Lower leg skin (tissue), 3 donors: ENCODE results near the gene CD84.
"Not testable (repeated sequence)": the region's sequence is repeated elsewhere in the genome, so short reads cannot be mapped to it uniquely, and the experiment has no call there.

Experiments
- POLR2A ChIP-seq, 2 donors: fragments of 450-650 bp; IDR thresholded peaks; one replicate each; pipeline ENCODE4 v1.6.1; 2016 to 2017; ENCODE audit warnings: antibody characterized with exemption in 2 of 2, mild to moderate bottlenecking in 1 of 2, moderate library complexity in 1 of 2
- TF ChIP-seq, protein P1 (sequence below), 3 donors: fragments of 450-650 bp; IDR thresholded peaks; one replicate each; pipeline ENCODE4 v1.5.1; 2016; ENCODE audit warnings: antibody characterized with exemption in 3 of 3, mild to moderate bottlenecking in 3 of 3, moderate library complexity in 2 of 3

DNA sequence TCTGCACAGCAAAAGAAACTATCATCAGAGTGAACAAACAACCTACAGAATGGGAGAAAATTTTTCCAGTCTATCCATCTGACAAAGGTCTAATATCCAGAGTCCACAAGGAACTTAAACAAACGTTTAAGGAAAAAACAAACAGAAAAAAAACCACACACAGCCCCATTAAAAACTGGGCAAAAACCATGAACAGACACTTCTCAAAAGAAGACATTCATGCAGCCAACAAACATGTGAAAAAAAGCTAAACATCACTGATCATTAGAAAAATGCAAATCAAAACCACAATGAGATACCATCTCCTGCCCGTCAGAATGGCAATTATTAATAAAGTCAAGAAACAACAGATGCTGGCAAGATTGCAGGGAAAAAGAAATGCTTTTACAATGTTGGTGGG is 16.6 kb downstream of the CD84 start:
- TF ChIP-seq, protein P1, sequence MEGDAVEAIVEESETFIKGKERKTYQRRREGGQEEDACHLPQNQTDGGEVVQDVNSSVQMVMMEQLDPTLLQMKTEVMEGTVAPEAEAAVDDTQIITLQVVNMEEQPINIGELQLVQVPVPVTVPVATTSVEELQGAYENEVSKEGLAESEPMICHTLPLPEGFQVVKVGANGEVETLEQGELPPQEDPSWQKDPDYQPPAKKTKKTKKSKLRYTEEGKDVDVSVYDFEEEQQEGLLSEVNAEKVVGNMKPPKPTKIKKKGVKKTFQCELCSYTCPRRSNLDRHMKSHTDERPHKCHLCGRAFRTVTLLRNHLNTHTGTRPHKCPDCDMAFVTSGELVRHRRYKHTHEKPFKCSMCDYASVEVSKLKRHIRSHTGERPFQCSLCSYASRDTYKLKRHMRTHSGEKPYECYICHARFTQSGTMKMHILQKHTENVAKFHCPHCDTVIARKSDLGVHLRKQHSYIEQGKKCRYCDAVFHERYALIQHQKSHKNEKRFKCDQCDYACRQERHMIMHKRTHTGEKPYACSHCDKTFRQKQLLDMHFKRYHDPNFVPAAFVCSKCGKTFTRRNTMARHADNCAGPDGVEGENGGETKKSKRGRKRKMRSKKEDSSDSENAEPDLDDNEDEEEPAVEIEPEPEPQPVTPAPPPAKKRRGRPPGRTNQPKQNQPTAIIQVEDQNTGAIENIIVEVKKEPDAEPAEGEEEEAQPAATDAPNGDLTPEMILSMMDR (IDR thresholded peaks at IDR 0.05) = not testable (repeated sequence)
- not testable (repeated sequence) for TF ChIP-seq POLR2A (IDR thresholded peaks at IDR 0.05)
